ENCODE measurements around the gene DACH1.

DACH1 gene

DNA sequence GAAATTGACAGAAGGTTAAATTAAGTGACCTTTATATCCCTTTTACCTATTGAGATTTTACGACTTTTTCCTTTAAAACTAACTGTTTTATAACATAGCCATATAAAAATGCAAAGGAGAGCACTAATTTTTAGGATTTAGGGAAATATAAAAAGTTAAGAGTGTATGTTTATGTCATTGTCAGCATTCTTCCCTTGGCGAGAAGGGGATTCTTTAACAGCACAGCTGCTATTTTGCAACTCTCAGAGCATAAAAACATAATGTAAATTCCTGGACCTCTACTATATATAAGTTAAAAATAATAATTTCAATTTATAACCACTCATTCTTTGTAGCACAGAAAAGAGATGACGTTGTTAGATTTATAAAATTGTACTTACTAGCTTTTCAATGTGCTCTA, 363.2 kb downstream of the DACH1 start:
- in situ Hi-C loops (cut with MboI; ENCODE audit: low sequenced_read_pairs): loop anchor here (25.0 kb wide), 1 partner anchor 891 kb away; no protein-coding TSS in a partner anchor
- Histone ChIP-seq H3K36me3 (replicated peaks) (no peaks in the 10 kb centered on the region), H3K4me3 (no peak overlapping the region)

DNA sequence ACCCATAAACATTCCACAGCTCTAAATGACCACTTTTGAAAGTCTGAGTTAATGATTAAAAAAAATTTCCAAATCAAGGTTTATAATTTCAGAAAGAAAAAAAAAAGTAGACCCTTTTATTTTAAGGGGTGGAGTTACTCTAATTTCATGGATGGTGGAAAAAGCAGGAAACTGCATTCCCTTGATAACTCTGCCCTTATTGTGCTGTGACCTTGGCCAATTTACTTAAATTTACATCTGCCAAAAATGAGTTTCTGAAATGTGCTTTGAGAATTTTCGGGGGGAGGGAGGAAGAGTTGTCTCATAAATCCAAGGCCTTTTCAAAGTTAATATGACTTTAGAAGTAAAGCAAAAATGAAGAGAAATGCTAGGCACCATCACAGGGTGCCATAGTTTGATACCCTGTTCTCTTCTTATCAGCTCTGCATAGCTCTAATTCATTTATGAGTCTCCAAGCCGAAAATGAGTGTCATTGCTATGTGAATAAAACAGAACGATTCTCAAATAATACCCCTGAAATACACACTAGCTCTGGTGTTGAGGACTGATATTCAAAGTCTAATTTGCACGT, 367.0 kb downstream of the DACH1 start:
- in situ Hi-C loops (cut with MboI; ENCODE audit: low sequenced_read_pairs): loop anchor here (25.0 kb wide), 1 partner anchor 888 kb away; no protein-coding TSS in a partner anchor
- Histone ChIP-seq H3K36me3 (replicated peaks) (no peaks in the 10 kb centered on the region), H3K4me3 (no peak overlapping the region), H3K4me1 (no peaks in the 10 kb centered on the region), H3K27me3 (ENCODE audit: low read depth) (no peaks in the 10 kb centered on the region), H3K9me3 (no peaks in the 10 kb centered on the region)
- no peak for DNase-seq (ENCODE audit: low spot score in 2 of 2)

More for the DNA sequence above, 363.2 kb downstream of the DACH1 start:
- no peaks in the 10 kb centered on the region for H3K9me3 ChIP-seq
- H3K27me3 ChIP-seq (ENCODE audit: low read depth): no peaks in the 10 kb centered on the region
- no peak for DNase-seq (ENCODE audit: low spot score in 2 of 2)
- no peaks in the 10 kb centered on the region for H3K4me1 ChIP-seq

DNA sequence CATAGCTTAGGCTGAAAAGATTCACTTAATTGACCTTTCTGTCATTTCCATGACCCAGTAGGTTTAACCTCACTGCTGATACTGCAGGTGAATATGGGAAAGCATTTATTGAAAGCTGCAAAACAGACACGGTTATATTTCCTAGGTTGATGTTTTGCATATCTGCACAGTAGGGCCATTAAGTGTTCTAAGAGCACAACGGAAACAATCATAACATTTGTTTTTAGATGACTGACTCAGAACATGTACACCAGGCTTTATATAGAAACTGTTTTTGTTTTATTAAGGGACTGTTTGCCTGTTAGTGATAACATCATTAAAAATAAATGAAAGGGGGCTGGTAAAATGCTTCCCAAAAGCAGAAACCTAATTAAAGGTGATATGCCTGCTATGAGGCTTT, 367.8 kb downstream of the DACH1 start:
- Histone ChIP-seq H3K9me3 (no peaks in the 10 kb centered on the region), H3K4me3 (no peak overlapping the region), H3K4me1 (no peaks in the 10 kb centered on the region), H3K36me3 (replicated peaks) (no peaks in the 10 kb centered on the region), H3K27me3 (ENCODE audit: low read depth) (no peaks in the 10 kb centered on the region)
- in situ Hi-C loops (cut with MboI; ENCODE audit: low sequenced_read_pairs): no loop called here
- DNase-seq (ENCODE audit: low spot score in 2 of 2): no peak

GRCh38 chr13:71493189-71493588, 373.8 kb downstream of the DACH1 start:
- Histone ChIP-seq H3K4me1 (no peaks in the 10 kb centered on the region), H3K4me3 (no peak overlapping the region), H3K27me3 (ENCODE audit: low read depth) (no peaks in the 10 kb centered on the region), H3K36me3 (replicated peaks) (no peaks in the 10 kb centered on the region; the same call in 1 of the 2 replicates), H3K9me3 (no peaks in the 10 kb centered on the region)
- DNase-seq (ENCODE audit: low spot score in 2 of 2): no peak
- in situ Hi-C loops (cut with MboI; ENCODE audit: low sequenced_read_pairs): no loop called here

DNA sequence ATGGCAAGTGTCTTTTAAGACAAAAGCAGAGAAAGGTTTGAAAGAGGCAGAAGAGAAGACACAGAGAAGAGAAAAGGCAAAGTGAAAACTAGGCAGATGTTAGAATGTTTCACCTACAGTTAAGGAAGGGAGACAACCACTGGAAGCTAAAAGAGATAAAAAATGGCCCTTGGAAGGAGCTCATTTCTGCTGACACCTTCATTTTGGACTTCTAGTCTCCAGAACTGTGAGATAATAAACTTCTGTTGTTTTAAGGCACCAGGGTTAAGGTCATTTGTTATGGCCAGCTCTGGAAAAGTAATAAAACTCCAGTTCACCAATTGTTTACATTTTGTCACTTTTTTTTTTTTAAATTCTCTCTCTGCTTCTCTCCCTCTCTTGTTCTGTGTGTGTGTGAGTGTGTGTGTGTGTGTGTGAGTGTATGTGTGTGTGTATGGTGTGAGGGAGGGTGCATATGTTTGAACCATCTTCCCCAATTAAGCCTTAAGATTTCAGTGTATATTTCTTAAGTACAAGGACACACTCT, 374.6 kb downstream of the DACH1 start:
- no peaks in the 10 kb centered on the region for H3K4me1 ChIP-seq
- no peaks in the 10 kb centered on the region; the same call in 1 of the 2 replicates for H3K36me3 ChIP-seq (replicated peaks)
- no peaks in the 10 kb centered on the region for H3K9me3 ChIP-seq
- no peak for DNase-seq (ENCODE audit: low spot score in 2 of 2)
- in situ Hi-C loops (cut with MboI; ENCODE audit: low sequenced_read_pairs): no loop called here
- no peaks in the 10 kb centered on the region for H3K27me3 ChIP-seq (ENCODE audit: low read depth)
- H3K4me3 ChIP-seq: no peak overlapping the region

- no peak overlapping the region for H3K4me3 ChIP-seq
- H3K36me3 ChIP-seq (replicated peaks): no peaks in the 10 kb centered on the region; the same call in 1 of the 2 replicates
- H3K27me3 ChIP-seq (ENCODE audit: low read depth): no peaks in the 10 kb centered on the region
- no peaks in the 10 kb centered on the region for H3K4me1 ChIP-seq
- H3K9me3 ChIP-seq: no peaks in the 10 kb centered on the region
- no peak for DNase-seq (ENCODE audit: low spot score in 2 of 2)
- in situ Hi-C loops (cut with MboI; ENCODE audit: low sequenced_read_pairs): no loop called here
These were observed 376.0 kb downstream of the DACH1 start for GRCh38 chr13:71491010-71491409.

DNA sequence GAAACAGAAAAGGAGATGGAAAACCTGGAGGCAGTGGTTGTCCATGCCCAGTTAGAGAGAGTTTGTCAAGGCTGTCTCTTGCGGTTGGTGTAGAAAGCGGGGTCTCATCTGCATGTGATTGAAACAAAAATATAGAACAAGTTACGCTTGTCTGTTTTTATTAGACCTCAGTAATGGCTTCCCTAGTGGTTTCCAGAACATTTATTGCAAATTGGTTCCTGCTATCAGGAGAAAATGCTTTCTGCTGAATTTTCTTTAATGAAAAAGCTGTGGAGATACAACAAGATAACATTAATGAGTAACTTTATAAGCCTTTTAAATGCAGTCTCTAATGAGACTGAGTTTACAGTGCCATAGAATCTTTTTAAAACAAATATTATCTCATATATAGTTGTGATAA, 378.0 kb downstream of the DACH1 start:
- Histone ChIP-seq H3K27me3 (ENCODE audit: low read depth) (no peaks in the 10 kb centered on the region), H3K36me3 (replicated peaks) (no peaks in the 10 kb centered on the region; the same call in 1 of the 2 replicates), H3K9me3 (no peaks in the 10 kb centered on the region), H3K4me3 (no peak overlapping the region), H3K4me1 (no peaks in the 10 kb centered on the region)
- in situ Hi-C loops (cut with MboI; ENCODE audit: low sequenced_read_pairs): no loop called here
- DNase-seq (ENCODE audit: low spot score in 2 of 2): no peak

- no peak for DNase-seq (ENCODE audit: low spot score in 2 of 2)
- in situ Hi-C loops (cut with MboI; ENCODE audit: low sequenced_read_pairs): no loop called here
- Histone ChIP-seq H3K36me3 (replicated peaks) (no peaks in the 10 kb centered on the region; the same call in 1 of the 2 replicates), H3K4me1 (no peaks in the 10 kb centered on the region), H3K27me3 (ENCODE audit: low read depth) (no peaks in the 10 kb centered on the region), H3K9me3 (no peaks in the 10 kb centered on the region), H3K4me3 (no peak overlapping the region)
These were observed 378.8 kb downstream of the DACH1 start for GRCh38 chr13:71488201-71488600.

DNA sequence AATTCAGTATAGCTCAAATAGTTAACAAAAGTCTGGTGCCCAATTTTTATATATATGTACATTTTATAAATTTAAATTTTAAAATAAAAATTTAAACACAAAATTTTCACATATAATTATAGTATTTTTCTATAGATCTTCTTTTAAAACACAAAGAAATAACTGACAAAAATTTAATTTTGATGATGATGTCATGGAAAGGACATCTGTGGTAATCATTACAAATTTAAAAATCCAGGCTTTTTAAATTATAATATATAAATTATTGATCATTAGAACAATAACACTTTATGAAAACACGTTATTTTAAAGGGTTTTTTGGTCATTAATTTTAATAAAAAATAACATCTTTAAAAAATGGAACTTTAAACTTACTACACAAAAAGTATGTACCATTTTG, 381.1 kb downstream of the DACH1 start:
- in situ Hi-C loops (cut with MboI; ENCODE audit: low sequenced_read_pairs): no loop called here
- no peak for DNase-seq (ENCODE audit: low spot score in 2 of 2)

GRCh38 chr13:71483733-71484132, 383.3 kb downstream of the DACH1 start:
- H3K4me1 ChIP-seq: no peaks in the 10 kb centered on the region
- in situ Hi-C loops (cut with MboI; ENCODE audit: low sequenced_read_pairs): no loop called here
- H3K36me3 ChIP-seq (replicated peaks): no peaks in the 10 kb centered on the region; the same call in 1 of the 2 replicates
- no peak for DNase-seq (ENCODE audit: low spot score in 2 of 2)
- no peak overlapping the region for H3K4me3 ChIP-seq
- H3K27me3 ChIP-seq (ENCODE audit: low read depth): no peaks in the 10 kb centered on the region
- no peaks in the 10 kb centered on the region for H3K9me3 ChIP-seq

More for the DNA sequence above, 381.1 kb downstream of the DACH1 start:
- Histone ChIP-seq H3K4me3 (no peak overlapping the region), H3K9me3 (no peaks in the 10 kb centered on the region), H3K36me3 (replicated peaks) (no peaks in the 10 kb centered on the region; the same call in 1 of the 2 replicates), H3K27me3 (ENCODE audit: low read depth) (no peaks in the 10 kb centered on the region), H3K4me1 (no peaks in the 10 kb centered on the region)

DNA sequence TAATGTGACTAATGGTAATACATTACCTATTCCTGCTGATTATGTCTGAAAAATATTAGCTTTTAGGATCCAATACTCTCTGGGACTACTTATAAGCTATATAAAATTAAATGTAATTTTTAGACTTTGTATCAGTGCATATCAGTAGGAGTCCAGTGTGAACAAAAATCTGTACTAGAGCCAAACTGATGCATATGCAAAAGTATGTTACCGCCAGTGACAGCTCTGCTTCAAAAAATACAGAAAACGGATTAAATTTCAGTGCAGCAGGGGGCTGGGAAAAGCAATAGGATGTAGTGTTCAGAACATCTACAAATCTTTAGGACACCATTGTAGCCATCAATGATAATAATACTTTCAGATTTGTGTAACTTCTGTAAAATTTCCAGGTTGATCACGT, 385.5 kb downstream of the DACH1 start:
- no peak for DNase-seq (ENCODE audit: low spot score in 2 of 2)
- in situ Hi-C loops (cut with MboI; ENCODE audit: low sequenced_read_pairs): no loop called here
- H3K9me3 ChIP-seq: no peaks in the 10 kb centered on the region
- H3K4me1 ChIP-seq: no peaks in the 10 kb centered on the region
- H3K36me3 ChIP-seq (replicated peaks): no peaks in the 10 kb centered on the region
- no peak overlapping the region for H3K4me3 ChIP-seq
- no peaks in the 10 kb centered on the region for H3K27me3 ChIP-seq (ENCODE audit: low read depth)

DNA sequence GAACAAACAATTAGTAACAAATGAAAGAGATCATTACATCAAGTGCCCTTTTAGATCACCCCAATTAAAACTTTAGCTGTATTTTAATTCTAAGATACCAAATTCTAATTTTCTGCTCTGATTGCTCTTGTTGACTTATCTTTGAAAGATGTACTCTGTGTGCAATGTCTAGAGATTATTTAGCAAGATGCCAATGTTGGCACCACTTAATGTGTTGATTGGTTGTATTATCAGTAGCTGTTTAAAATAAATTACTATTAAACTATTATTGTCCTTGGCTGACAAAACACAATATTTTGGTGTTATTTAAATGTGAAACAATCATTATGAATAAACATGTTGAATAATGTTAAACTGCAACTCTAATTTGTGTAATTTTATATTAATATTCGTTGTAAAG, 386.0 kb downstream of the DACH1 start:
- no peaks in the 10 kb centered on the region for H3K9me3 ChIP-seq
- DNase-seq (ENCODE audit: low spot score in 2 of 2): no peak
- no peaks in the 10 kb centered on the region for H3K4me1 ChIP-seq
- in situ Hi-C loops (cut with MboI; ENCODE audit: low sequenced_read_pairs): no loop called here
- H3K36me3 ChIP-seq (replicated peaks): no peaks in the 10 kb centered on the region
- no peak overlapping the region for H3K4me3 ChIP-seq
- H3K27me3 ChIP-seq (ENCODE audit: low read depth): no peaks in the 10 kb centered on the region

GRCh38 chr13:71477735-71478134, 389.3 kb downstream of the DACH1 start:
- peak in 1 of 2 experiments; percentile 32 for DNase-seq (ENCODE audit: low spot score in 2 of 2)
- in situ Hi-C loops (cut with MboI; ENCODE audit: low sequenced_read_pairs): no loop called here

DNA sequence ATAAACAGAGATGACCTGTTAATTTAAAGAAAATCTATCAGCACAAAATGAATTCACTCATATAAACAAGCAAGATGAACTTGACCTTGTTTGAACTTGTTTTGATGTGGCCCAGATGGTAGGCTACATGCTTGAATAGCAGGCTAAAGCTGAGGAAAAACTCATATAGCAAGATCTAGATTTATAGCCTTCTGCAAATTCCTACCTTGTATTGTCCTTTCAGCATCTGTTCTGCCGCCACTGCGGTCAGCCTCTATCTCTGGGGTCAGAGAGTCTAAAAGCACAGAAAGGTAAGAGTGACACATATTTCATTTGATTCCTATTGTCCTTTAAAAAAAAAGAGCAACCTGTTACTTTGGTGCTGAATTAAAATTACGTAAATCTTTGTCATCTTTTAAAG, 392.1 kb downstream of the DACH1 start:
- DNase-seq (ENCODE audit: low spot score in 2 of 2): no peak
- no peaks in the 10 kb centered on the region for H3K4me1 ChIP-seq
- H3K9me3 ChIP-seq: no peaks in the 10 kb centered on the region
- no peaks in the 10 kb centered on the region for H3K27me3 ChIP-seq (ENCODE audit: low read depth)
- no peaks in the 10 kb centered on the region for H3K36me3 ChIP-seq (replicated peaks)
- in situ Hi-C loops (cut with MboI; ENCODE audit: low sequenced_read_pairs): no loop called here
- H3K4me3 ChIP-seq: no peak overlapping the region

More at GRCh38 chr13:71477735-71478134, 389.3 kb downstream of the DACH1 start:
- Histone ChIP-seq H3K36me3 (replicated peaks) (no peaks in the 10 kb centered on the region), H3K9me3 (no peaks in the 10 kb centered on the region), H3K27me3 (ENCODE audit: low read depth) (no peaks in the 10 kb centered on the region), H3K4me1 (no peaks in the 10 kb centered on the region), H3K4me3 (no peak overlapping the region)

Data from HAP-1 (cell line).